ENCODE measurements around the gene AGR3. TPM values are rescaled to one million over a fixed set of nuclear protein-coding genes. Genes with fewer than 3 reads are reported as not detected.

The AGR3 gene
- total RNA-seq (2021) = 0.57 and 0.63 TPM in 2 replicates
- percentile 14 among the genes with signal in this experiment for Bru-seq, nascent RNA
- BruChase-seq, experiment 1, labeled RNA remaining after a 2-hour chase = percentile 14 among the genes with signal in this experiment
- percentile 11 among the genes with signal in this experiment for BruChase-seq, experiment 2, labeled RNA remaining after a 6-hour chase
- long read RNA-seq, partial matches to known transcripts = 0 of 2 reads
- long read RNA-seq, other reads (novel, unspliced or antisense) = 2 of 2 reads

DNA sequence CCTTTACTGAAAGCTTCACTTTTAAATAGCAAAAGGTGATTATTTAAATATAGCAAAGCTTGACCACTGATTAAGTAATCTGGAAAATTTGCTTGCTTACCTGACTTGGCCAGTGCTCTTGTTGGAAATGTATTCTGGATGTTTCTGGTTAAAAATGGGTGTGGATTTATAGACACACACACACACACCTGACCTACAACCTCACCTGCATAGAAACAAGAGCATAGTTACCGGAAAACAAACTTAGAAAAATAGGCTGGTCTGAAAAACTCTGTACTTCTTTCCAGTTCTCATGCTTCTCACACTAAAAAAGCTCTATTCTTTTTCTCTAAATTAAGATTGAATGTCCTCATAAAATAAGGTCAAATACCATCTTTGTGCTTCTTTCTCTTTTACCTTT is at the start of gene AGR3:
Gene AGR3 (minus strand): TSS at position 140 of the 400 bp plus-strand sequence. CDS start 3,365 bp downstream, outside the sequence.
- no peaks in the 10 kb centered on the region for H4K20me1 ChIP-seq (ENCODE audit: insufficient read depth)
- intact Hi-C loops (cut with micrococcal nuclease; ENCODE audit: unreplicated experiment) = no loop called here
- H3K4me3 ChIP-seq = no peak within 1 kb of the TSS
- peaks cover 4% of the 10 kb centered on the region; the same call in 1 of the 2 replicates for H3K9me3 ChIP-seq (ENCODE audit: insufficient read depth, low read depth)
- no peaks in the 10 kb centered on the region for H3K36me3 ChIP-seq (ENCODE audit: low read depth)
- no peak for TF ChIP-seq EZH2 (IDR thresholded peaks at IDR 0.05; ENCODE audit: low read depth)
- TF ChIP-seq, protein P1, sequence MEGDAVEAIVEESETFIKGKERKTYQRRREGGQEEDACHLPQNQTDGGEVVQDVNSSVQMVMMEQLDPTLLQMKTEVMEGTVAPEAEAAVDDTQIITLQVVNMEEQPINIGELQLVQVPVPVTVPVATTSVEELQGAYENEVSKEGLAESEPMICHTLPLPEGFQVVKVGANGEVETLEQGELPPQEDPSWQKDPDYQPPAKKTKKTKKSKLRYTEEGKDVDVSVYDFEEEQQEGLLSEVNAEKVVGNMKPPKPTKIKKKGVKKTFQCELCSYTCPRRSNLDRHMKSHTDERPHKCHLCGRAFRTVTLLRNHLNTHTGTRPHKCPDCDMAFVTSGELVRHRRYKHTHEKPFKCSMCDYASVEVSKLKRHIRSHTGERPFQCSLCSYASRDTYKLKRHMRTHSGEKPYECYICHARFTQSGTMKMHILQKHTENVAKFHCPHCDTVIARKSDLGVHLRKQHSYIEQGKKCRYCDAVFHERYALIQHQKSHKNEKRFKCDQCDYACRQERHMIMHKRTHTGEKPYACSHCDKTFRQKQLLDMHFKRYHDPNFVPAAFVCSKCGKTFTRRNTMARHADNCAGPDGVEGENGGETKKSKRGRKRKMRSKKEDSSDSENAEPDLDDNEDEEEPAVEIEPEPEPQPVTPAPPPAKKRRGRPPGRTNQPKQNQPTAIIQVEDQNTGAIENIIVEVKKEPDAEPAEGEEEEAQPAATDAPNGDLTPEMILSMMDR (conservative IDR thresholded peaks at IDR 0.05) = no peak
- H3F3A ChIP-seq (ENCODE audit: insufficient read depth, low read depth) = no peaks in the 10 kb centered on the region
- no peak within 1 kb of the TSS for H3K27ac ChIP-seq
- ChIA-PET POLR2A (ENCODE audit: unreplicated experiment) (interaction anchor here (0.6 kb wide), 1 partner anchor 81 kb away, joined by 3 read pairs; no protein-coding TSS in a partner anchor), CTCF (no interaction called here)
- no peaks in the 10 kb centered on the region for H3K4me1 ChIP-seq (replicated peaks; ENCODE audit: insufficient read depth)
- H3K9me2 ChIP-seq (ENCODE audit: insufficient read depth) = no peaks in the 10 kb centered on the region
- H3K79me2 ChIP-seq (ENCODE audit: low read depth) = no peaks in the 10 kb centered on the region
- H2AFZ ChIP-seq = no peak within 1 kb of the TSS
- DNase-seq = peak in 1 of 2 experiments; percentile 49
- no TSS peak for BruUV-seq (replicated peaks)
- no peak within 1 kb of the TSS for H3K4me2 ChIP-seq
- no peaks in the 10 kb centered on the region for H3K27me3 ChIP-seq (ENCODE audit: insufficient read depth, low read depth)

DNA sequence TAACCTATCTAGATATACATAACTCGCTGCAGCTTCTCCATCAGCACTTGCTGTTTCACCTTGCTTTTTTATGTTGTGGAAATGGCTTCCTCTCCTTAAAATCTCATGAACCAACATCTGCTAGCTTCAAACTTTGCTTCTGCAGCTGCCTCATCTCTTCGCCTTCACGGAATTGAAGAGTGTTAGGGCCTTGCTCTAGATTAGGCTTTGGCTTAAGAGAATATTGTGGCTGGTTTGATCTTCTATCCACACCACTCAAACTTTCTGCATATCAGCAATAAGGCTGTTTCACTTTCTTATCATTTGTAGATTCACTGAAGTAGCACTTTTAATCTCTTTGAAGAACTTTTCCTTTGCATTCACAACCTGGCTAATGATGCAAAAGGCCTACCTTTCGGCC is 49.2 kb upstream of the AGR3 start:
- H3K4me1 ChIP-seq (replicated peaks; ENCODE audit: insufficient read depth) = peaks cover 39% of the 10 kb centered on the region
- no peak overlapping the region for H2AFZ ChIP-seq
- ChIA-PET CTCF (no interaction called here), POLR2A (ENCODE audit: unreplicated experiment) (no interaction called here)
- BruUV-seq (replicated peaks) = no TSS peak
- no peak overlapping the region for H3K27ac ChIP-seq
- H3K27me3 ChIP-seq (ENCODE audit: insufficient read depth, low read depth) = no peaks in the 10 kb centered on the region
- H3K4me2 ChIP-seq = no peak overlapping the region
- no peaks in the 10 kb centered on the region for H3K36me3 ChIP-seq (ENCODE audit: low read depth)
- TF ChIP-seq, protein P1 (conservative IDR thresholded peaks at IDR 0.05) = no peak
- no peak for TF ChIP-seq EZH2 (IDR thresholded peaks at IDR 0.05; ENCODE audit: low read depth)
- intact Hi-C loops (cut with micrococcal nuclease; ENCODE audit: unreplicated experiment) = no loop called here
- no peaks in the 10 kb centered on the region for H3K79me2 ChIP-seq (ENCODE audit: low read depth)
- no peak overlapping the region for H3K4me3 ChIP-seq
- peaks cover 9% of the 10 kb centered on the region; the same call in 1 of the 2 replicates for H3F3A ChIP-seq (ENCODE audit: insufficient read depth, low read depth)
- peaks cover 32% of the 10 kb centered on the region for H3K9me3 ChIP-seq (ENCODE audit: insufficient read depth, low read depth)
- DNase-seq = no peak
- no peaks in the 10 kb centered on the region for H3K9me2 ChIP-seq (ENCODE audit: insufficient read depth)
- H4K20me1 ChIP-seq (ENCODE audit: insufficient read depth) = no peaks in the 10 kb centered on the region

DNA sequence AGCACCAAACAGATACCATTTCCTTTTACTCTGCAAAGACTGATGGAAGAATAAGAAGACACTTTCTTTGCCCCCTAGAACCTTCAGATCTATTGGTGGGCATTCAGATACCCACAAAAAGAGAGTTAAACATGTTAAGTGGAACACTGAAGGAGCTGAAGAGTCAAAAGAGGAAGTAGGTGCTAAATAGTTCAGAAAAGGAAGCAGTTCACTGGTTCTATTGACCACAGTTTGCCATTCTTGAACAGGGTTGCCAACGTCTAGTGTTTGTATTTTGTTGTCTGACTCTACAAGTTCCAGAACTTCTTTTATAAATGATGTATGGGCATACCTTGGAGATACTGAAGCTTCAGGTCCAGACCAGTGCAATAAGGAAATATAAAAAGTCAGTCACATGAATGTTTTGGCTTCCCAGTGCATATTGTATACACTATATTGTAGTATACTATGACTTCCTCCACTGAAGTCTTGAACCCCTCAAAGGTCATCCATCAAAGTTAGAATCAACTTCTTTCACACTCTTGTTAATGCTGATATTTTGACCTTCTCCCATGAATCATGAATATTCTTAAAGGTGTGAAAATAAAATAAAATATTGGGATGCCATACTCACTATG is 47.5 kb upstream of the AGR3 start:
- intact Hi-C loops (cut with micrococcal nuclease; ENCODE audit: unreplicated experiment) = no loop called here
- H3K4me1 ChIP-seq (replicated peaks; ENCODE audit: insufficient read depth) = peaks cover 34% of the 10 kb centered on the region
- BruUV-seq (replicated peaks) = no TSS peak
- no peak overlapping the region for H3K27ac ChIP-seq
- H3K9me2 ChIP-seq (ENCODE audit: insufficient read depth) = no peaks in the 10 kb centered on the region
- H3K9me3 ChIP-seq (ENCODE audit: insufficient read depth, low read depth) = peaks cover 40% of the 10 kb centered on the region
- no peak for TF ChIP-seq EZH2 (IDR thresholded peaks at IDR 0.05; ENCODE audit: low read depth)
- TF ChIP-seq, protein P1 (conservative IDR thresholded peaks at IDR 0.05) = no peak
- no peaks in the 10 kb centered on the region for H4K20me1 ChIP-seq (ENCODE audit: insufficient read depth)
- no peaks in the 10 kb centered on the region for H3K79me2 ChIP-seq (ENCODE audit: low read depth)
- no peaks in the 10 kb centered on the region for H3K36me3 ChIP-seq (ENCODE audit: low read depth)
- H2AFZ ChIP-seq = no peak overlapping the region
- DNase-seq = no peak
- H3F3A ChIP-seq (ENCODE audit: insufficient read depth, low read depth) = peaks cover 3% of the 10 kb centered on the region; the same call in 1 of the 2 replicates
- no peaks in the 10 kb centered on the region for H3K27me3 ChIP-seq (ENCODE audit: insufficient read depth, low read depth)
- CTCF ChIA-PET = no interaction called here
- H3K4me3 ChIP-seq = no peak overlapping the region
- H3K4me2 ChIP-seq = no peak overlapping the region
- POLR2A ChIA-PET (ENCODE audit: unreplicated experiment) = no interaction called here

Measured in PC-9 (cell line).